Measurements from ENCODE around the gene AIFM3. TPM values are rescaled to one million over a fixed set of nuclear protein-coding genes. Genes with fewer than 3 reads are reported as not detected.

The AIFM3 gene
- total and polyA plus RNA-seq, 2 donors (not counting 3 experiments of a cell fraction or from before 2014, with no cell fraction given) = 0.15 TPM; not detected in 1

- no peaks in the 10 kb centered on the region for H4K20me1 ChIP-seq (replicated peaks; ENCODE audit: control insufficient read depth, extremely low read depth, insufficient read depth, low read length)
- H3K9me1 ChIP-seq (replicated peaks; ENCODE audit: control insufficient read depth, extremely low read depth, insufficient read depth, low read length) = no peaks in the 10 kb centered on the region
- no peaks in the 10 kb centered on the region for H3K27me3 ChIP-seq (ENCODE audit: control insufficient read depth in 2 of 2, insufficient read depth in 2 of 2, low read length in 2 of 2)
- DNase-seq (ENCODE audit: low read depth, low spot score) = no peak
- H3K79me2 ChIP-seq (ENCODE audit: control insufficient read depth, insufficient read depth, low read length) = no peaks in the 10 kb centered on the region
- intact Hi-C loops (cut with micrococcal nuclease) (no loop called here), dilution Hi-C loops (cut with MboI; ENCODE audit: extremely low pct_ligation_motif_present, low sequenced_read_pairs) (no loop called here)
- no peak overlapping the region for H3K27ac ChIP-seq (ENCODE audit: insufficient read depth, low read depth, low read length)
- FAIRE-seq = no peak
- peaks cover 11% of the 10 kb centered on the region for H3K4me1 ChIP-seq (ENCODE audit: control insufficient read depth, extremely low read depth, insufficient read depth, low read length)
- H3K9me3 ChIP-seq (replicated peaks; ENCODE audit: control insufficient read depth, insufficient read depth, low read length) = peaks cover 5% of the 10 kb centered on the region
- POLR2A ChIA-PET = no interaction called here
- no peak overlapping the region for H3K4me2 ChIP-seq (ENCODE audit: insufficient read depth, low read length)
- TF ChIP-seq, protein P1, sequence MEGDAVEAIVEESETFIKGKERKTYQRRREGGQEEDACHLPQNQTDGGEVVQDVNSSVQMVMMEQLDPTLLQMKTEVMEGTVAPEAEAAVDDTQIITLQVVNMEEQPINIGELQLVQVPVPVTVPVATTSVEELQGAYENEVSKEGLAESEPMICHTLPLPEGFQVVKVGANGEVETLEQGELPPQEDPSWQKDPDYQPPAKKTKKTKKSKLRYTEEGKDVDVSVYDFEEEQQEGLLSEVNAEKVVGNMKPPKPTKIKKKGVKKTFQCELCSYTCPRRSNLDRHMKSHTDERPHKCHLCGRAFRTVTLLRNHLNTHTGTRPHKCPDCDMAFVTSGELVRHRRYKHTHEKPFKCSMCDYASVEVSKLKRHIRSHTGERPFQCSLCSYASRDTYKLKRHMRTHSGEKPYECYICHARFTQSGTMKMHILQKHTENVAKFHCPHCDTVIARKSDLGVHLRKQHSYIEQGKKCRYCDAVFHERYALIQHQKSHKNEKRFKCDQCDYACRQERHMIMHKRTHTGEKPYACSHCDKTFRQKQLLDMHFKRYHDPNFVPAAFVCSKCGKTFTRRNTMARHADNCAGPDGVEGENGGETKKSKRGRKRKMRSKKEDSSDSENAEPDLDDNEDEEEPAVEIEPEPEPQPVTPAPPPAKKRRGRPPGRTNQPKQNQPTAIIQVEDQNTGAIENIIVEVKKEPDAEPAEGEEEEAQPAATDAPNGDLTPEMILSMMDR (IDR thresholded peaks at IDR 0.05; ENCODE audit: extremely low read depth in 1 of 2, insufficient read depth in 1 of 2, low read depth in 1 of 2, low read length in 2 of 2) = no peak
- TF ChIP-seq, protein P2, sequence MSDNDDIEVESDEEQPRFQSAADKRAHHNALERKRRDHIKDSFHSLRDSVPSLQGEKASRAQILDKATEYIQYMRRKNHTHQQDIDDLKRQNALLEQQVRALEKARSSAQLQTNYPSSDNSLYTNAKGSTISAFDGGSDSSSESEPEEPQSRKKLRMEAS (IDR thresholded peaks at IDR 0.05; ENCODE audit: insufficient read depth, insufficient read length) = no peak
- TF ChIP-seq FOS (IDR thresholded peaks at IDR 0.05; ENCODE audit: borderline replicate concordance, insufficient read depth, low read length) = no peak
- no peak for TF ChIP-seq MYC (IDR thresholded peaks at IDR 0.05; ENCODE audit: low read depth, low read length)
- no peak for TF ChIP-seq POLR2AphosphoS5 (IDR thresholded peaks at IDR 0.05; ENCODE audit: insufficient read depth, low read depth, low read length)
- no peak for TF ChIP-seq EZH2 (IDR thresholded peaks at IDR 0.05; ENCODE audit: borderline replicate concordance, low read depth, low read length, severe bottlenecking)
- TF ChIP-seq GATA2 (IDR thresholded peaks at IDR 0.05; ENCODE audit: insufficient read depth, insufficient read length, low read depth, low read length) = no peak
- TF ChIP-seq JUN (IDR thresholded peaks at IDR 0.05; ENCODE audit: borderline replicate concordance, insufficient read depth, insufficient read length, low read depth) = no peak
- TF ChIP-seq POLR2A (IDR thresholded peaks at IDR 0.05; ENCODE audit: low read depth, low read length) = no peak
- H3K9ac ChIP-seq (replicated peaks; ENCODE audit: extremely low read depth, insufficient read depth, low read length) = no peak overlapping the region
- BruUV-seq (replicated peaks) = no TSS peak
- H2AFZ ChIP-seq (ENCODE audit: low read depth, low read length) = no peak overlapping the region
- H3K36me3 ChIP-seq (ENCODE audit: control insufficient read depth in 2 of 2, extremely low read depth in 1 of 2, insufficient read depth in 2 of 2, low read length in 2 of 2) = no peaks in the 10 kb centered on the region
- H3K4me3 ChIP-seq (replicated peaks in 1 of 3; ENCODE audit: insufficient read depth in 1 of 3, low read depth in 1 of 3, low read length in 3 of 3) = no peak overlapping the region
- CTCF ChIA-PET = interaction anchor here (0.6 to 1.3 kb wide), 4 partner anchors 15 to 121 kb away, joined by 3 to 5 read pairs (median 3); no protein-coding TSS in a partner anchor
Observed at GRCh38 chr22:20976291-20976877, 9.3 kb downstream of the AIFM3 start.

Measured in endothelial cell of umbilical vein (primary cell).